DND-41 (cell line): ENCODE data around the gene BRSK2.

Experiments
- ATAC-seq: fragments of 200-7000 bp; cut with Tn5 transposase; 3 replicates; pipeline ENCODE4 v1.9.1; 2021; ENCODE audit warnings: low read depth; ENCODE audit not compliant: insufficient read depth
- DNase-seq: peaks from one replicate; pipeline ENCODE4 v3.0.0-alpha.2; 2020
- H2AFZ ChIP-seq: 2 replicates; pipeline ENCODE4 v1.6.0; 2012; ENCODE audit warnings: low read depth, low read length
- H3K27ac ChIP-seq: 2 replicates; pipeline ENCODE4 v1.5.1; 2012; ENCODE audit warnings: low read length, inconsistent platforms
- H3K27me3 ChIP-seq: fragments of 200-600 bp; sonication (generic); 2 replicates; pipeline ENCODE4 v1.6.0; 2012; ENCODE audit warnings: low read length, mild to moderate bottlenecking, inconsistent platforms; ENCODE audit not compliant: insufficient read depth, poor library complexity
- H3K36me3 ChIP-seq: 2 replicates; pipeline ENCODE4 v1.5.1; 2012; ENCODE audit warnings: low read length, inconsistent platforms; ENCODE audit not compliant: insufficient read depth
- H3K4me1 ChIP-seq: 2 replicates; pipeline ENCODE4 v1.5.1; 2012; ENCODE audit warnings: mild to moderate bottlenecking, low read length; ENCODE audit not compliant: insufficient read depth
- H3K4me2 ChIP-seq: 2 replicates; pipeline ENCODE4 v1.6.0; 2012; ENCODE audit warnings: mild to moderate bottlenecking, moderate library complexity, low read length, inconsistent platforms; ENCODE audit not compliant: insufficient read depth
- H3K4me3 ChIP-seq, 2 experiments: fragments of 200-600 bp in 1 of 2; shearing (Covaris generic) in 1 of 2; 2 replicates each; pipeline ENCODE4 v1.5.1; 2012 to 2016; ENCODE audit warnings: inconsistent platforms in 2 of 2, low read length in 2 of 2, mild to moderate bottlenecking in 2 of 2, low read depth in 1 of 2, moderate library complexity in 1 of 2
- H3K79me2 ChIP-seq: 2 replicates; pipeline ENCODE4 v1.6.0; 2012; ENCODE audit warnings: low read length, inconsistent platforms; ENCODE audit not compliant: insufficient read depth
- H3K9ac ChIP-seq: 2 replicates; pipeline ENCODE4 v1.6.0; 2012; ENCODE audit warnings: low read depth, mild to moderate bottlenecking, inconsistent platforms, low read length, moderate library complexity
- H3K9me3 ChIP-seq: 2 replicates; pipeline ENCODE4 v1.5.1; 2012; ENCODE audit warnings: low read length, moderate library complexity, mild to moderate bottlenecking, inconsistent platforms; ENCODE audit not compliant: insufficient read depth, severe bottlenecking
- H4K20me1 ChIP-seq: 2 replicates; pipeline ENCODE4 v1.6.0; 2012; ENCODE audit warnings: low read length; ENCODE audit not compliant: insufficient read depth
- EZH2 ChIP-seq: IDR thresholded peaks from 3 replicates; pipeline ENCODE4 v1.6.1; 2012; ENCODE audit warnings: borderline replicate concordance, low read depth, mild to moderate bottlenecking, moderate library complexity, low read length, inconsistent platforms; ENCODE audit not compliant: severe bottlenecking
- TF ChIP-seq, protein P1 (sequence below): IDR thresholded peaks from 2 replicates; pipeline ENCODE4 v1.5.1; 2012; ENCODE audit warnings: borderline replicate concordance, low read length, moderate library complexity, mild to moderate bottlenecking; ENCODE audit not compliant: poor library complexity, severe bottlenecking; ENCODE audit errors: extremely low read depth

BRSK2 gene

GRCh38 chr11:1396375-1396841, 6.7 kb downstream of the BRSK2 start:
- Histone ChIP-seq H4K20me1 (peaks cover 8% of the 10 kb centered on the region), H3K9ac (no peak overlapping the region), H3K4me1 (no peaks in the 10 kb centered on the region), H3K9me3 (no peaks in the 10 kb centered on the region), H3K36me3 (no peaks in the 10 kb centered on the region), H3K79me2 (no peaks in the 10 kb centered on the region), H3K4me2 (no peak overlapping the region), H2AFZ (no peak overlapping the region), H3K27me3 (no peaks in the 10 kb centered on the region), H3K4me3 (no peak overlapping the region), H3K27ac (no peak overlapping the region)
- DNase-seq (no peak), ATAC-seq (no peak)
- TF ChIP-seq, protein P1, sequence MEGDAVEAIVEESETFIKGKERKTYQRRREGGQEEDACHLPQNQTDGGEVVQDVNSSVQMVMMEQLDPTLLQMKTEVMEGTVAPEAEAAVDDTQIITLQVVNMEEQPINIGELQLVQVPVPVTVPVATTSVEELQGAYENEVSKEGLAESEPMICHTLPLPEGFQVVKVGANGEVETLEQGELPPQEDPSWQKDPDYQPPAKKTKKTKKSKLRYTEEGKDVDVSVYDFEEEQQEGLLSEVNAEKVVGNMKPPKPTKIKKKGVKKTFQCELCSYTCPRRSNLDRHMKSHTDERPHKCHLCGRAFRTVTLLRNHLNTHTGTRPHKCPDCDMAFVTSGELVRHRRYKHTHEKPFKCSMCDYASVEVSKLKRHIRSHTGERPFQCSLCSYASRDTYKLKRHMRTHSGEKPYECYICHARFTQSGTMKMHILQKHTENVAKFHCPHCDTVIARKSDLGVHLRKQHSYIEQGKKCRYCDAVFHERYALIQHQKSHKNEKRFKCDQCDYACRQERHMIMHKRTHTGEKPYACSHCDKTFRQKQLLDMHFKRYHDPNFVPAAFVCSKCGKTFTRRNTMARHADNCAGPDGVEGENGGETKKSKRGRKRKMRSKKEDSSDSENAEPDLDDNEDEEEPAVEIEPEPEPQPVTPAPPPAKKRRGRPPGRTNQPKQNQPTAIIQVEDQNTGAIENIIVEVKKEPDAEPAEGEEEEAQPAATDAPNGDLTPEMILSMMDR, result no peak
- no peak for TF ChIP-seq EZH2

DNA sequence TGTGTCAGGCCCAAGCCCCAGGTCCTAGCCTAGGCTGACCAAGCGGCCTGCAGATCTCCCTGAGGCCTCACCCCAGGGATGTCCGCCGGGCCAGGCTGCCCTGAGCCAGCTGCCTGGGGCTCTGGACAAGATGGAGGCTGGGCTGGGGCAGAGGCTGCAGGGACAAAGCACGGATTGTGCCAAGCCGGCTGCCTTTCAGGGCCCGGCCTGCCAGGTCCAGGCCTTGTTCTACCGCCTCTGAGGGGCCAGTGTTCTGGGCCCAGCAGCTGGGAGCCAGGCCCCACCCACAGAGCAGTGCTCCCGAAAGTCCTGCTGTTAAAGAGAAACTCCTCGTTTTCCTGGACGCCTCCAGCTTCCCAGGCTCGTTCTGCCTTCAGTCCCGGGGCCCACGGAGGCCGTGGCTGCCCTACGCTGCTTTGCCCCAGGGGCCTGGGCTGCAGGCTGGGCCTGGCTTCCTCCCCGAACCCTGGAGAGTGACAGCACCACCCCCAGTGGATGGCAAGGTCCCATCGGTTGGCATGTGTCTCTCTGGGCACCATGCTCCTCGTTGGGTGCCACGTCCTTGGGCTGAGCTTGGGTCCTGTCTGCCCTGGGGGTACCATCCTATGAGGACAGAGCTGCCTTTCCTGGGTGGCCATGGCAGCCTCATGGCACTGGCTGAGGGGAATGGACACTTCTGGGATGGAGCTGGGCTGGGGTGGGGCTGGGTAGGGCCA, 7.6 kb downstream of the BRSK2 start:
- Histone ChIP-seq H3K9me3 (no peaks in the 10 kb centered on the region), H3K9ac (no peak overlapping the region), H3K27me3 (no peaks in the 10 kb centered on the region), H3K79me2 (no peaks in the 10 kb centered on the region), H2AFZ (no peak overlapping the region), H4K20me1 (peaks cover 10% of the 10 kb centered on the region), H3K4me2 (no peak overlapping the region), H3K4me1 (no peaks in the 10 kb centered on the region), H3K4me3 (no peak overlapping the region), H3K36me3 (no peaks in the 10 kb centered on the region), H3K27ac (no peak overlapping the region)
- TF ChIP-seq, protein P1, result no peak
- no peak for TF ChIP-seq EZH2
- DNase-seq (no peak), ATAC-seq (no peak)

GRCh38 chr11:1397862-1398527, 8.3 kb downstream of the BRSK2 start:
- TF ChIP-seq, protein P1, result no peak
- TF ChIP-seq EZH2, result no peak
- no peaks in the 10 kb centered on the region for H3K9me3 ChIP-seq
- no peak overlapping the region for H3K9ac ChIP-seq
- DNase-seq, result no peak
- ATAC-seq, result no peak
- peaks cover 14% of the 10 kb centered on the region for H4K20me1 ChIP-seq
- no peaks in the 10 kb centered on the region for H3K79me2 ChIP-seq
- no peak overlapping the region for H2AFZ ChIP-seq
- H3K4me1 ChIP-seq, result no peaks in the 10 kb centered on the region
- no peak overlapping the region for H3K4me2 ChIP-seq
- no peak overlapping the region for H3K27ac ChIP-seq
- no peaks in the 10 kb centered on the region for H3K36me3 ChIP-seq
- H3K27me3 ChIP-seq, result no peaks in the 10 kb centered on the region
- no peak overlapping the region for H3K4me3 ChIP-seq
